K562 (cell line): ENCODE measurements around the gene GEMIN7. TPM values are rescaled to one million over a fixed set of nuclear protein-coding genes. Genes with fewer than 3 reads are reported as not detected.

ENCODE experiments used
- KAT7 ChIP-seq: sonication (generic); formaldehyde crosslinking; IDR thresholded peaks from 2 replicates; pipeline ENCODE4 v1.8.0; 2022; ENCODE audit warnings: missing genetic modification reagents, mild to moderate bottlenecking, borderline replicate concordance
- MLLT1 ChIP-seq, 2 experiments: fragments of 450-650 bp; IDR thresholded peaks; 2 replicates each; pipeline ENCODE4 v1.6.1; 2016
- PBX2 ChIP-seq, 2 experiments: IDR thresholded peaks in 1 of 2; conservative IDR thresholded peaks in 1 of 2; 2 replicates each; pipeline ENCODE4 v1.6.1; 2016; ENCODE audit warnings: low read depth in 2 of 2, mild to moderate bottlenecking in 1 of 2, missing compliant biosample characterization in 1 of 2, missing genetic modification characterization in 1 of 2, moderate library complexity in 1 of 2
- TSHZ1 ChIP-seq: fragments of 250-450 bp; sonication (Bioruptor Pico); IDR thresholded peaks from 2 replicates; pipeline ENCODE4 v1.4.0; 2020; ENCODE audit warnings: mild to moderate bottlenecking, moderate library complexity
- U2AF1 ChIP-seq: fragments of 200-400 bp; formaldehyde crosslinking; optimal IDR thresholded peaks from 2 replicates; pipeline ENCODE3; 2017; ENCODE audit warnings: mild to moderate bottlenecking, low read depth, low read length, moderate library complexity
- XRCC4 ChIP-seq: IDR thresholded peaks from one replicate; pipeline ENCODE4 v1.6.1; 2011; ENCODE audit not compliant: insufficient read depth, insufficient read length; ENCODE audit errors: extremely low read depth
- XRCC5 ChIP-seq: fragments of 200-400 bp; formaldehyde crosslinking; IDR thresholded peaks from 2 replicates; pipeline ENCODE4 v1.6.1; 2017; ENCODE audit warnings: low read depth, mild to moderate bottlenecking, low read length
- ZBTB43 ChIP-seq: sonication (generic); formaldehyde crosslinking; IDR thresholded peaks from 2 replicates; pipeline ENCODE4 v1.8.0; 2023; ENCODE audit warnings: mild to moderate bottlenecking, missing genetic modification reagents
- ZNF174 ChIP-seq: fragments of 250-450 bp; sonication (Bioruptor Pico); IDR thresholded peaks from 2 replicates; pipeline ENCODE4 v1.4.0; 2020; ENCODE audit warnings: mild to moderate bottlenecking
- polyA plus RNA-seq, 8 experiments: library from polyadenylated mRNA; depleted of rRNA in 4 of 8; stranded (reverse) in 5 of 8; unstranded in 3 of 8; fragments of >200 nt; fragmentation: Nextera tagmentation in 2 of 8; fragmentation: Illumina TruSeq in 1 of 8; extraction: Ambion mirVana in 2 of 8; extraction: Trizol in 1 of 8; gene quantifications; 2 replicates each; pipeline versions ENCODE4 v1.2.1 to v1.2.3, GENCODE V29; 2011 to 2014; ENCODE audit warnings: inconsistent platforms in 1 of 8, missing spikeins in 1 of 8
- total RNA-seq, 7 experiments: library from RNA; depleted of rRNA in 6 of 7; stranded (reverse); fragments of >200 nt in 6 of 7; fragmentation: Illumina TruSeq in 2 of 7; extraction: Trizol in 2 of 7; gene quantifications; 2 replicates each; pipeline versions ENCODE4 v1.2.1 to v1.2.3, GENCODE V29; 2011 to 2021; ENCODE audit warnings: low replicate concordance in 1 of 7
- TF ChIP-seq, protein P1 (sequence below): fragments of 200-800 bp; sonication (Bioruptor generic); IDR thresholded peaks from 2 replicates; pipeline ENCODE4 v1.6.1; 2017; ENCODE audit warnings: missing genetic modification characterization, missing compliant biosample characterization
- TF ChIP-seq, protein P2 (sequence below): fragments of 250-450 bp; sonication (Bioruptor Pico); IDR thresholded peaks from 2 replicates; pipeline ENCODE4 v1.9.0; 2021; ENCODE audit warnings: mild to moderate bottlenecking, inconsistent platforms

Gene GEMIN7
- total and polyA plus RNA-seq, 9 of the 15 experiments (the other 6 are each of a cell fraction or from before 2014, with no cell fraction given): 23.1 to 124 (median 54.9) TPM

DNA sequence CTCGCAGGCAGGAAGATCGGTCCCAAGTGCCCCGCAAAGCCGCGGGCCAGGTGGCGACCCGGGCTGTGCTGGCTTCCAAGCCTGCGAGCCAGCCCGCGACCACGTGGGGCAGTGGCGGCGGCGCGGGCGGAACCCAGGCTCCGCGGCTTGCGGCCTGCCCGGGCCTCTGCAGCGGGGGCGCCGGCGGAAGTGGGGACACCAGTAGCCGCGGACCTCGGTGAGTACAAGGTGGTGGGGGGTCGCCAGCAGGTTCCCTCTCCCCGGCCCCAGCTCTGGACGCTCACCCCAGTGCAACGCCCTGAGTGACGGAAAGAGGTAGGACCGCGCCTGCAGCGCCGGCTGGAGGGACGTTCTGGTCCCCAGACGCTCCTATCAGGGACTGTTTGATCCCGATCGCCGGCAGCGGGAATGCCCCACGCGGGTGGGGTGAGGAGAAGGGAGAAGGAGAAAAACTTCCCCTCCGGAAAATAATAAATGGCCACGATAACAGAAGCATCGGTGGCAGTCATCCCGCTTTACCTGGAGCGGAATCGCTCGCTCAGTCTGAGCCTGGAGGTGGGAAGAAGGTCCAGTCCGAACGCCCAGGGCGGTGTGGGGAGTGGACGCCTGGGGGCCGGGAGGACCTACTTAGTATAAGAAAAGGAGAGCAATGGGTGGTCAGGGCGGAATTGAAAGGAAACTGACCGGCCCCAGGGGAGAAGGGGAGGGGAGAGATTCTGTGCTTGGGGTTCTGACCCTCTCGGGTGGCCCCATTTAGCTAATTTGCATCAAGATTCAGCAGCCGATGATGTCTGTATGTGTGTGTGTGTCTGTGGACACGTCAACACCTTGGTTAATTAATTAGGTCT is at the start of gene GEMIN7 (continued):
- TF ChIP-seq ZNF174 (0 out of 2 replicates have a peak, but pooled peaks have one; percentile 25), XRCC4 (no peak), KAT7 (peak; percentile 97; the same call in 1 of the 2 replicates), U2AF1 (peak; percentile 96), ZBTB43 (peak; percentile 61), XRCC5 (peak; percentile 98), PBX2 (CRISPR knock-in tag; IDR thresholded peaks at IDR 0.05; ENCODE audit: low read depth) (no peak), PBX2 (tag; conservative IDR thresholded peaks at IDR 0.05; ENCODE audit: low read depth) (peak; percentile 95), MLLT1 (IDR thresholded peaks at IDR 0.05) (no peak), TSHZ1 (CRISPR knock-in tag) (no peak)
- TF ChIP-seq, protein P1, sequence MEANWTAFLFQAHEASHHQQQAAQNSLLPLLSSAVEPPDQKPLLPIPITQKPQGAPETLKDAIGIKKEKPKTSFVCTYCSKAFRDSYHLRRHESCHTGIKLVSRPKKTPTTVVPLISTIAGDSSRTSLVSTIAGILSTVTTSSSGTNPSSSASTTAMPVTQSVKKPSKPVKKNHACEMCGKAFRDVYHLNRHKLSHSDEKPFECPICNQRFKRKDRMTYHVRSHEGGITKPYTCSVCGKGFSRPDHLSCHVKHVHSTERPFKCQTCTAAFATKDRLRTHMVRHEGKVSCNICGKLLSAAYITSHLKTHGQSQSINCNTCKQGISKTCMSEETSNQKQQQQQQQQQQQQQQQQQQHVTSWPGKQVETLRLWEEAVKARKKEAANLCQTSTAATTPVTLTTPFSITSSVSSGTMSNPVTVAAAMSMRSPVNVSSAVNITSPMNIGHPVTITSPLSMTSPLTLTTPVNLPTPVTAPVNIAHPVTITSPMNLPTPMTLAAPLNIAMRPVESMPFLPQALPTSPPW: peak; percentile 74
- TF ChIP-seq, protein P2, sequence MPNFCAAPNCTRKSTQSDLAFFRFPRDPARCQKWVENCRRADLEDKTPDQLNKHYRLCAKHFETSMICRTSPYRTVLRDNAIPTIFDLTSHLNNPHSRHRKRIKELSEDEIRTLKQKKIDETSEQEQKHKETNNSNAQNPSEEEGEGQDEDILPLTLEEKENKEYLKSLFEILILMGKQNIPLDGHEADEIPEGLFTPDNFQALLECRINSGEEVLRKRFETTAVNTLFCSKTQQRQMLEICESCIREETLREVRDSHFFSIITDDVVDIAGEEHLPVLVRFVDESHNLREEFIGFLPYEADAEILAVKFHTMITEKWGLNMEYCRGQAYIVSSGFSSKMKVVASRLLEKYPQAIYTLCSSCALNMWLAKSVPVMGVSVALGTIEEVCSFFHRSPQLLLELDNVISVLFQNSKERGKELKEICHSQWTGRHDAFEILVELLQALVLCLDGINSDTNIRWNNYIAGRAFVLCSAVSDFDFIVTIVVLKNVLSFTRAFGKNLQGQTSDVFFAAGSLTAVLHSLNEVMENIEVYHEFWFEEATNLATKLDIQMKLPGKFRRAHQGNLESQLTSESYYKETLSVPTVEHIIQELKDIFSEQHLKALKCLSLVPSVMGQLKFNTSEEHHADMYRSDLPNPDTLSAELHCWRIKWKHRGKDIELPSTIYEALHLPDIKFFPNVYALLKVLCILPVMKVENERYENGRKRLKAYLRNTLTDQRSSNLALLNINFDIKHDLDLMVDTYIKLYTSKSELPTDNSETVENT: peak; percentile 81; the same call in 1 of the 2 replicates
